GM10248 (cell line): ENCODE data around the gene DCDC1.

Experiments used
- CTCF ChIA-PET: fragments of 300-600 bp; sonication (Branson Sonifier 250); formaldehyde crosslinking; extraction: SDS; loops from one replicate; lab custom pipeline; 2021; ENCODE audit warnings: antibody characterized with exemption; lab: Yijun Ruan, JAX
- POLR2A ChIA-PET: fragments of 350-650 bp; sonication (Branson Sonifier 250); formaldehyde crosslinking; extraction: SDS; loops from one replicate; lab custom pipeline; 2020; ENCODE audit warnings: antibody characterized with exemption; lab: Yijun Ruan, JAX
- DNase-seq: peaks from one replicate; pipeline ENCODE4 v3.0.0; 2012; ENCODE audit errors: extremely low spot score
- CTCF ChIP-seq: IDR thresholded peaks from 2 replicates; pipeline ENCODE4 v1.5.1; 2012; ENCODE audit warnings: mild to moderate bottlenecking, low read depth; ENCODE audit errors: extremely low read depth, missing control alignments, control extremely low read depth

The DCDC1 gene

GRCh38 chr11:30878400-30878799 is 491.1 kb downstream of the DCDC1 start:
- no peak for TF ChIP-seq CTCF
- CTCF ChIA-PET, result interaction anchor here (0.7 to 1.0 kb wide), 2 partner anchors 16 to 17 kb away, joined by 3 to 4 read pairs; no protein-coding TSS in a partner anchor
- POLR2A ChIA-PET, result interaction anchor here (0.5 kb wide), 1 partner anchor 75 kb away, joined by 6 read pairs; no protein-coding TSS in a partner anchor
- no peak for DNase-seq

GRCh38 chr11:30876663-30877396 is 492.7 kb downstream of the DCDC1 start:
- no peak for TF ChIP-seq CTCF
- CTCF ChIA-PET, result interaction anchor here (1.2 kb wide), 1 partner anchor 17 kb away, joined by 3 read pairs; no protein-coding TSS in a partner anchor
- POLR2A ChIA-PET, result no interaction called here
- DNase-seq, result no peak

- POLR2A ChIA-PET, result no interaction called here
- no peak for TF ChIP-seq CTCF
- no peak for DNase-seq
- CTCF ChIA-PET, result interaction anchor here (1.2 kb wide), 1 partner anchor 16 kb away, joined by 3 read pairs; no protein-coding TSS in a partner anchor
Measured at GRCh38 chr11:30876228-30876627, 493.3 kb downstream of the DCDC1 start.

- TF ChIP-seq CTCF, result no peak
- no peak for DNase-seq
- CTCF ChIA-PET, result interaction anchor here (1.2 to 1.4 kb wide), 2 partner anchors 16 to 19 kb away, joined by 3 to 4 read pairs; no protein-coding TSS in a partner anchor
- POLR2A ChIA-PET, result no interaction called here
Measured at GRCh38 chr11:30875806-30876205, 493.7 kb downstream of the DCDC1 start.

- ChIA-PET POLR2A (no interaction called here), CTCF (no interaction called here)
- no peak for TF ChIP-seq CTCF
- no peak for DNase-seq
Measured at GRCh38 chr11:30873924-30874610, 495.5 kb downstream of the DCDC1 start.

- POLR2A ChIA-PET, result interaction anchor here (0.7 kb wide), 1 partner anchor 579 kb away, joined by 8 read pairs; no protein-coding TSS in a partner anchor
- TF ChIP-seq CTCF, result no peak
- CTCF ChIA-PET, result no interaction called here
- DNase-seq, result no peak
Measured at GRCh38 chr11:30868626-30869081, 500.9 kb downstream of the DCDC1 start.
